GM21528 (cell line): ENCODE measurements around the gene SEC61A1.

ENCODE experiments used
- ATAC-seq: cut with Tn5 transposase; IDR thresholded peaks from one replicate; pipeline ENCODE4 v1.9.1; 2021; ENCODE audit warnings: mild to moderate bottlenecking, moderate library complexity; ENCODE audit not compliant: unreplicated experiment, low FRiP score

The SEC61A1 gene

GRCh38 chr3:128056258-128056657 lies 4.0 kb downstream of the SEC61A1 start:
- no peak for ATAC-seq

- ATAC-seq = no peak
These were observed 8.5 kb downstream of the SEC61A1 start for GRCh38 chr3:128060473-128061381.

GRCh38 chr3:128062033-128062745 lies 10.0 kb downstream of the SEC61A1 start:
- no peak for ATAC-seq

- ATAC-seq = no peak
These were observed 11.6 kb downstream of the SEC61A1 start for GRCh38 chr3:128063865-128064264.

GRCh38 chr3:128064962-128065361 lies 12.7 kb downstream of the SEC61A1 start:
- no peak for ATAC-seq

GRCh38 chr3:128066114-128066513 lies 13.9 kb downstream of the SEC61A1 start:
- no peak for ATAC-seq

- no peak for ATAC-seq
These were observed 14.4 kb downstream of the SEC61A1 start for GRCh38 chr3:128066676-128067075.

GRCh38 chr3:128067489-128067888 lies 15.3 kb downstream of the SEC61A1 start:
- no peak for ATAC-seq

GRCh38 chr3:128068156-128068620 lies 16.0 kb downstream of the SEC61A1 start:
- no peak for ATAC-seq

- no peak for ATAC-seq
These were observed 17.0 kb downstream of the SEC61A1 start for GRCh38 chr3:128069271-128069670.

GRCh38 chr3:128070898-128071591 lies 18.8 kb downstream of the SEC61A1 start:
- no peak for ATAC-seq

- ATAC-seq = no peak
These were observed 19.7 kb downstream of the SEC61A1 start for GRCh38 chr3:128071771-128072453.

GRCh38 chr3:128072454-128073184 lies 20.4 kb downstream of the SEC61A1 start:
- ATAC-seq = no peak

- ATAC-seq = no peak
These were observed 21.0 kb downstream of the SEC61A1 start for GRCh38 chr3:128073185-128073725.

GRCh38 chr3:128073807-128074206 lies 21.6 kb downstream of the SEC61A1 start:
- no peak for ATAC-seq

GRCh38 chr3:128074851-128075521 lies 22.7 kb downstream of the SEC61A1 start:
- no peak for ATAC-seq

GRCh38 chr3:128075522-128076482 lies 23.6 kb downstream of the SEC61A1 start:
- ATAC-seq = no peak
